Fibroblast of villous mesenchyme (primary cell): ENCODE measurements around the gene HERC6. TPM values are rescaled to one million over a fixed set of nuclear protein-coding genes. Genes with fewer than 3 reads are reported as not detected.
A peak's percentile ranks its signal among the peaks of the same experiment; 100 is the strongest.

Experiments
- DNase-seq: peaks from one replicate; pipeline ENCODE4 v3.0.0-alpha.2; 2010; ENCODE audit warnings: low read depth
- H3K4me3 ChIP-seq: 2 replicates; pipeline ENCODE4 v1.5.1; 2011; ENCODE audit warnings: low read depth, mild to moderate bottlenecking, low read length
- CTCF ChIP-seq: IDR thresholded peaks from 2 replicates; pipeline ENCODE4 v1.5.1; 2012; ENCODE audit warnings: low read depth, mild to moderate bottlenecking, low read length; ENCODE audit not compliant: insufficient read depth
- small RNA-seq: library from RNA; depleted of rRNA; stranded (forward); fragments of <200 nt; gene quantifications from one replicate; pipeline ENCODE3, GENCODE V24; 2012
- total RNA-seq: library from RNA; depleted of rRNA; stranded (reverse); fragments of >200 nt; gene quantifications from 2 replicates; pipeline ENCODE4 v1.2.3, GENCODE V29; 2012

The HERC6 gene
- total RNA-seq, 1 donor = 12.5 TPM

DNA sequence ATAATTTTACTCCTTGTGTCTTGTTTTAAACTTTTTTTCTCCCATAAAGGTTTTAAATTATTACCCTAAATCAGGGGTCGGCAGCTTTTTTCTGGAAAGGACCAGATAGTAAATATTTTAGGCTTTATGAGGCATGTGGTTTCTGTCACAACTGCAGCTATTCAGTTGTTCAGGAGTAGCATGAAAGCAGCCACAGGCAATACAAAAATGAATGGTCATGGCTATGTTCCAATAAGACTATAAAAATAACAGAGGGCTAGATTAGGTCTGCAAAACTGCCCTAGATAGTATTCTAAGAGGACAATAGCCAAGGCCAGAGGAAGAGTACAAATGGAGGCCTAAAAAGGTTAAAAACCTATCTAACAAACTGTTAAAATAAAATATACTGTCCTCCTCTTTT lies 102.9 kb downstream of the HERC6 start:
- no peak overlapping the region for H3K4me3 ChIP-seq
- DNase-seq = peak; percentile 27

DNA sequence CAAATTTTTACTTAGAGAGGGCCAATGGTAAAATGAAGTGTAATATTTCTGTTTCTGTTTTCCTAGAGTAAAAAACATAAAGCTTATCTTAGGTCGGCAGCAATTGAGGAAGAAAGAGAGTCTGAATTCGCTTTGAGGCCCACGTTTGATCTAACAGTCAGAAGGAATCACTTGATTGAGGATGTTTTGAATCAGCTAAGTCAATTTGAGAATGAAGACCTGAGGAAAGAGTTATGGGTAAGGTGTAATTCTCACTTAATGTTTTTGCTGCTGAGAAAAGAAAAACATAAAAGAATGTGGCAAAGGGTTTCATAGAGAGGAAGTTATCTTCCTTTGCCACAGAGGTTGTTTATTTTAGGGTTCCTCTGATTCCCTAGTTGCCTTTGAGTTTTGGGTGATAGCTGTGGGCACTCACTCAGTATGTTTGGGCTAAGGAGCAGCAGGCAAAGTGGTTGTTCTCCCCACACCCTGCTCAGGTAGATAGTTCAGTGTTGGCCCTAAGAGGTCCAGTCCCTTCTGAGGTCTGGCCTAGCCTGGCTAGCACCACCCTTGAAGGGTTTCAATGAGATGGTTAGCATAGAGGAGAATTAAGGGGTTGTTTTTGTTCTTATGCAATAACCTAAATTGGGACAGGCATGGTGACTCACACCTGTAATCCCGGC lies 110.6 kb downstream of the HERC6 start:
- TF ChIP-seq CTCF = no peak
- H3K4me3 ChIP-seq = no peak overlapping the region
- no peak for DNase-seq

More for the DNA sequence above, 102.9 kb downstream of the HERC6 start:
- TF ChIP-seq CTCF = no peak

Small RNA genes lying within 50 kb of the gene (small RNA-seq; reads per million reads assigned to genes)
- gene RF00019 = not detected

Other genes with a start within 250 kb of the HERC6 start
- gene ABCG2, start 220.2 kb upstream of the HERC6 start, total RNA-seq = 2.2 and 3.5 TPM in 2 replicates
- gene PPM1K, start 94.3 kb upstream of the HERC6 start, total RNA-seq = 30.3 and 38.4 TPM in 2 replicates
- gene HERC5, start 78.3 kb downstream of the HERC6 start, total RNA-seq = 0.64 and 0.86 TPM in 2 replicates
- gene PYURF, start 144.9 kb downstream of the HERC6 start, total RNA-seq = 91.1 and 91.8 TPM in 2 replicates
- 22.2 and 28.5 TPM in 2 replicates for gene HERC3, start 213.6 kb downstream of the HERC6 start, total RNA-seq